H9 (cell line): Measurements from ENCODE around the gene KDM2A. TPM values are rescaled to one million over a fixed set of nuclear protein-coding genes. Genes with fewer than 3 reads are reported as not detected.
"Not testable (repeated sequence)": the region's sequence is repeated elsewhere in the genome, so short reads cannot be mapped to it uniquely, and the experiment has no call there.

Source experiments
- DNase-seq: peaks from one replicate; pipeline ENCODE4 v3.0.0-alpha.2; 2017
- H2AFZ ChIP-seq: one replicate; pipeline ENCODE4 v1.6.1; 2013; ENCODE audit warnings: mild to moderate bottlenecking, low read length, control low read depth, moderate library complexity
- H2AK5ac ChIP-seq: 2 replicates; pipeline ENCODE4 v1.6.1; 2013; ENCODE audit warnings: low read length, control low read depth, mixed read lengths; ENCODE audit not compliant: insufficient read length
- H2BK120ac ChIP-seq: one replicate; pipeline ENCODE4 v1.6.1; 2013; ENCODE audit warnings: low read depth, mild to moderate bottlenecking, low read length, control low read depth, inconsistent platforms; ENCODE audit not compliant: poor library complexity, severe bottlenecking
- H2BK12ac ChIP-seq: 2 replicates; pipeline ENCODE4 v1.6.1; 2013; ENCODE audit warnings: low read length, control low read depth, mixed read lengths, low read depth; ENCODE audit not compliant: insufficient read length
- H2BK15ac ChIP-seq: 2 replicates; pipeline ENCODE4 v1.6.1; 2013; ENCODE audit warnings: low read depth, low read length, control low read depth
- H2BK20ac ChIP-seq: one replicate; pipeline ENCODE4 v1.6.1; 2013; ENCODE audit warnings: low read depth, mild to moderate bottlenecking, low read length, control low read depth, inconsistent platforms; ENCODE audit not compliant: poor library complexity, severe bottlenecking
- H2BK5ac ChIP-seq: 2 replicates; pipeline ENCODE4 v1.6.1; 2013; ENCODE audit warnings: low read length, control low read depth, mixed read lengths; ENCODE audit not compliant: insufficient read length
- H3K14ac ChIP-seq: 2 replicates; pipeline ENCODE4 v1.6.1; 2013; ENCODE audit warnings: low read length, control low read depth; ENCODE audit not compliant: insufficient read depth
- H3K18ac ChIP-seq: 2 replicates; pipeline ENCODE4 v1.6.1; 2013; ENCODE audit warnings: low read depth, mild to moderate bottlenecking, mixed read lengths, low read length, control low read depth; ENCODE audit not compliant: insufficient read length
- H3K23ac ChIP-seq: 2 replicates; pipeline ENCODE4 v1.6.1; 2013; ENCODE audit warnings: low read length, control low read depth, mixed read lengths, low read depth; ENCODE audit not compliant: insufficient read length
- H3K23me2 ChIP-seq: 2 replicates; pipeline ENCODE4 v1.6.1; 2013; ENCODE audit warnings: low read depth, mild to moderate bottlenecking, mixed read lengths, low read length, control low read depth; ENCODE audit not compliant: insufficient read length, poor library complexity, severe bottlenecking
- H3K27ac ChIP-seq: 2 replicates; pipeline ENCODE4 v1.5.1; 2013; ENCODE audit warnings: low read length, control low read depth, mixed read lengths, low read depth; ENCODE audit not compliant: insufficient read length
- H3K27me3 ChIP-seq: 2 replicates; pipeline ENCODE4 v1.6.1; 2013; ENCODE audit warnings: low read length, control low read depth, inconsistent platforms; ENCODE audit not compliant: insufficient read depth
- H3K4ac ChIP-seq: 2 replicates; pipeline ENCODE4 v1.6.1; 2013; ENCODE audit warnings: low read depth, mild to moderate bottlenecking, control low read depth, inconsistent platforms, low read length, moderate library complexity
- H3K4me1 ChIP-seq: 2 replicates; pipeline ENCODE4 v1.6.1; 2013; ENCODE audit warnings: low read length, control low read depth, inconsistent platforms; ENCODE audit not compliant: insufficient read depth
- H3K4me2 ChIP-seq: 2 replicates; pipeline ENCODE4 v1.6.1; 2013; ENCODE audit warnings: low read length, control low read depth, mixed read lengths; ENCODE audit not compliant: insufficient read length, insufficient read depth
- H3K56ac ChIP-seq: 2 replicates; pipeline ENCODE4 v1.6.1; 2013; ENCODE audit warnings: low read depth, mild to moderate bottlenecking, mixed read lengths, low read length, control low read depth; ENCODE audit not compliant: insufficient read length
- H3K79me1 ChIP-seq: 2 replicates; pipeline ENCODE4 v1.6.1; 2013; ENCODE audit warnings: low read depth, mild to moderate bottlenecking, moderate library complexity, low read length, control low read depth, inconsistent platforms; ENCODE audit not compliant: insufficient read depth, poor library complexity, severe bottlenecking
- H3K79me2 ChIP-seq: 2 replicates; pipeline ENCODE4 v1.6.1; 2013; ENCODE audit warnings: low read length, control low read depth, inconsistent platforms; ENCODE audit not compliant: insufficient read depth
- H3K9ac ChIP-seq: 2 replicates; pipeline ENCODE4 v1.6.1; 2013; ENCODE audit warnings: low read length, control low read depth, mixed read lengths; ENCODE audit not compliant: insufficient read length; ENCODE audit errors: extremely low read depth
- H3K9me3 ChIP-seq: one replicate; pipeline ENCODE4 v1.6.1; 2013; ENCODE audit warnings: low read depth, low read length, inconsistent platforms; ENCODE audit not compliant: control insufficient read depth
- H3T11ph ChIP-seq: one replicate; pipeline ENCODE4 v1.6.1; 2013; ENCODE audit warnings: mild to moderate bottlenecking, low read length, control low read depth, inconsistent platforms
- H4K20me1 ChIP-seq: one replicate; pipeline ENCODE4 v1.6.1; 2013; ENCODE audit not compliant: control insufficient read depth, insufficient read length, insufficient read depth
- H4K5ac ChIP-seq: 2 replicates; pipeline ENCODE4 v1.6.1; 2013; ENCODE audit warnings: low read depth, mild to moderate bottlenecking, mixed read lengths, low read length, control low read depth; ENCODE audit not compliant: insufficient read length
- H4K8ac ChIP-seq: replicated peaks from 2 replicates; pipeline ENCODE4 v1.6.1; 2013; ENCODE audit warnings: low read length, control low read depth, mixed read lengths, low read depth; ENCODE audit not compliant: insufficient read length
- H4K91ac ChIP-seq: 2 replicates; pipeline ENCODE4 v1.6.1; 2013; ENCODE audit warnings: low read depth, mild to moderate bottlenecking, moderate library complexity, mixed read lengths, low read length, control low read depth; ENCODE audit not compliant: insufficient read length
- H3K27ac Mint-ChIP-seq, 3 experiments: 2 replicates in 2 of 3; 3 replicates in 1 of 3; pipeline ENCODE4 v1.8.0; 2020 to 2021; ENCODE audit warnings: mixed read lengths in 3 of 3, mild to moderate bottlenecking in 1 of 3, moderate library complexity in 1 of 3
- H3K27me3 Mint-ChIP-seq: 2 replicates; pipeline ENCODE4 v1.8.0; 2021; ENCODE audit warnings: low read depth, mild to moderate bottlenecking, moderate library complexity, mixed read lengths
- H3K36me3 Mint-ChIP-seq, 3 experiments: 2 replicates in 2 of 3; 3 replicates in 1 of 3; pipeline ENCODE4 v1.8.0; 2020 to 2021; ENCODE audit warnings: low read depth in 3 of 3, mixed read lengths in 3 of 3; ENCODE audit not compliant: insufficient read depth in 1 of 3
- H3K4me1 Mint-ChIP-seq, 2 experiments: 2 replicates each; pipeline ENCODE4 v1.8.0; 2020; ENCODE audit warnings: mixed read lengths in 2 of 2
- H3K4me3 Mint-ChIP-seq, 2 experiments: 2 replicates in 1 of 2; 3 replicates in 1 of 2; pipeline ENCODE4 v1.8.0; 2020 to 2021; ENCODE audit warnings: mild to moderate bottlenecking in 2 of 2, mixed read lengths in 2 of 2, moderate library complexity in 1 of 2
- H3K9me3 Mint-ChIP-seq, 2 experiments: 2 replicates in 1 of 2; 3 replicates in 1 of 2; pipeline ENCODE4 v1.8.0; 2020; ENCODE audit warnings: mild to moderate bottlenecking in 2 of 2, mixed read lengths in 2 of 2, moderate library complexity in 1 of 2
- WGBS: extraction: QIAGEN DNeasy Blood & Tissue Kit; methylation state at CpG from one replicate; pipeline ENCODE4 v1.1.7; 2013; ENCODE audit warnings: missing lambda C conversion rate, low lambda C conversion rate, mixed read lengths; ENCODE audit not compliant: insufficient read length; ENCODE audit errors: extremely low coverage; 5-methylcytosine and 5-hydroxymethylcytosine counted together
- total RNA-seq: library from RNA; stranded (reverse); gene quantifications from 2 replicates; pipeline ENCODE4 v1.2.1, GENCODE V29; 2021
- TF ChIP-seq, protein P1 (sequence below): fragments of 200-600 bp; sonication (generic); conservative IDR thresholded peaks from 3 replicates; pipeline ENCODE4 v1.8.0; 2021; ENCODE audit warnings: antibody characterized with exemption, mild to moderate bottlenecking

The KDM2A gene
- total RNA-seq, 1 experiment from 2014 or later = 85.9 TPM

DNA sequence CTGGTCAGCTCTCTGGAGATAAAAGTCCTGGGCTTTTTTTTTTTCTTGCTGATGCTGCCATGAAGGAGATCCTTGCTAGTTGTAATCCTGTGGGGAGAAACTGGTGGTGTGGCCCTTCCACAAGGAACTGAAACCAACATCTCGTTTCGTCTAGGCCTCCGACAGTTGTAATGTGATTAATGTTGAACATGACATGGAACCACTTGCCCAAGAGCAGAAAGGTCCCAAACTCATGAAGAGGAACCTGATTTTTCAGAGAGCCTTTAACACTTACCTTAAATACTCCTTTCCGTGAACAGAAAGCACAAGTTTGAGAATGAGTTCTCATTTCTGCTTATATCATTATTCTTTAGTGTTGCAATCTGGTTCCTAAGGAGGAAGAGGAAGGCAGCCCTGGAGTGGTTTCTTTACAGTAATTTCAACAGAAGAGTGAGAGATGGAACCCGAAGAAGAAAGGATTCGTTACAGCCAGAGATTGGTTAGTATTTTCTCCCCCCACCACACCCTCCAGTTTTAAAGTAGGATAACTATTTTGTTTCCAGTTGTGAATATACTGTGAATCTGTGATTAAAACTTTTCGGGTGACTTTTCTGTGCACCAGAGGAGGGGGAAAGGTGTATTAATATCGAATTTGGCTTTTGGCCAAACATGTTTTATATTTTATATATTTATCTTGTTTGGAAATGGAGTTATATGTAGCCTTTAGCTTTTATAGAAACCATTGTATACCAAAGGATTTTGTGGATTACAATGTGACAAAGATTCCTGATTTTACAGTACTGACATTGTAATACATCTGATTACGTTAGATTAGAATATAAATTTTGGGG is 2.0 kb downstream of the KDM2A start:
- Histone ChIP-seq H3K4ac (no peak overlapping the region), H3K18ac (no peak overlapping the region), H3K27ac (no peak overlapping the region), H3K79me1 (peaks cover 8% of the 10 kb centered on the region), H3T11ph (no peak overlapping the region), H4K91ac (no peak overlapping the region), H2BK5ac (no peak overlapping the region), H3K23ac (no peak overlapping the region), H3K14ac (no peak overlapping the region), H4K8ac (no peak overlapping the region), H2AFZ (no peak overlapping the region), H3K4me1 (no peaks in the 10 kb centered on the region), H3K79me2 (peaks cover 29% of the 10 kb centered on the region; the same call in 1 of the 2 replicates), H4K20me1 (no peaks in the 10 kb centered on the region), H3K23me2 (peaks cover 21% of the 10 kb centered on the region), H3K4me2 (peak overlapping the region; percentile 100), H4K5ac (no peak overlapping the region), H2BK15ac (no peak overlapping the region), H3K9ac (peak overlapping the region; percentile 84), H2BK12ac (no peak overlapping the region), H2BK120ac (no peak overlapping the region), H3K56ac (no peak overlapping the region), H3K9me3 (no peaks in the 10 kb centered on the region), H2BK20ac (no peak overlapping the region), H3K27me3 (no peaks in the 10 kb centered on the region), H2AK5ac (no peak overlapping the region)
- TF ChIP-seq, protein P1, sequence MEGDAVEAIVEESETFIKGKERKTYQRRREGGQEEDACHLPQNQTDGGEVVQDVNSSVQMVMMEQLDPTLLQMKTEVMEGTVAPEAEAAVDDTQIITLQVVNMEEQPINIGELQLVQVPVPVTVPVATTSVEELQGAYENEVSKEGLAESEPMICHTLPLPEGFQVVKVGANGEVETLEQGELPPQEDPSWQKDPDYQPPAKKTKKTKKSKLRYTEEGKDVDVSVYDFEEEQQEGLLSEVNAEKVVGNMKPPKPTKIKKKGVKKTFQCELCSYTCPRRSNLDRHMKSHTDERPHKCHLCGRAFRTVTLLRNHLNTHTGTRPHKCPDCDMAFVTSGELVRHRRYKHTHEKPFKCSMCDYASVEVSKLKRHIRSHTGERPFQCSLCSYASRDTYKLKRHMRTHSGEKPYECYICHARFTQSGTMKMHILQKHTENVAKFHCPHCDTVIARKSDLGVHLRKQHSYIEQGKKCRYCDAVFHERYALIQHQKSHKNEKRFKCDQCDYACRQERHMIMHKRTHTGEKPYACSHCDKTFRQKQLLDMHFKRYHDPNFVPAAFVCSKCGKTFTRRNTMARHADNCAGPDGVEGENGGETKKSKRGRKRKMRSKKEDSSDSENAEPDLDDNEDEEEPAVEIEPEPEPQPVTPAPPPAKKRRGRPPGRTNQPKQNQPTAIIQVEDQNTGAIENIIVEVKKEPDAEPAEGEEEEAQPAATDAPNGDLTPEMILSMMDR = no peak
- Mint-ChIP-seq H3K9me3 (peaks cover 0 to 2% of the 10 kb centered on the region in 2 experiments; a peak in 2 of 5 replicates), H3K4me1 (peaks cover 21 to 26% of the 10 kb centered on the region in 2 experiments), H3K27ac (peak overlapping the region; percentile 14 to 95 (median 57); a peak in 3 of 7 replicates), H3K4me3 (peak overlapping the region; percentile 96 to 99), H3K27me3 (no peaks in the 10 kb centered on the region), H3K36me3 (peaks cover 7 to 25% (median 19%) of the 10 kb centered on the region in 3 experiments; a peak in 6 of 7 replicates)
- no CpG with 5 or more reads among the region's 9 CpGs for WGBS
- no peak for DNase-seq

DNA sequence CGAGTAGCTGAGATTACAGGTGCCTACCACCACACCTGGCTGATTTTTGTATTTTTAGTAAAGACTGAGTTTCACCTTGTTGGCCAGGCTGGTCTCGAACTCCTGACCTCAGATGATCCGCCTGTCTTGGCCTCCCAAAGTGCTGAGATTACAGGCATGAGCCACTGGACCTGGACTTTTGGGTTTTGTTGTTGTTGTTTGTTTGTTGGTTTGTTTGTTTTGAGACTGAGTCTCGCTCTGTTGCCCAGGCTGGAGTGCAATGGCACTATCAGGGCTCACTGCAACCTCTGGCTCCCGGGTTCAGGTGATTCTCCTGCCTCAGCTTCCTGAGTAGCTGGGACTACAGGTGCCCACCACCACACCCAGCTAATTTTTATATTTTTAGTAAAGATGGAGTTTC is 4.7 kb downstream of the KDM2A start:
- no CpG with 5 or more reads among the region's 5 CpGs for WGBS
- DNase-seq, H2AFZ ChIP-seq, H3K27me3 Mint-ChIP-seq, H2BK12ac ChIP-seq, H2AK5ac ChIP-seq, H3K27me3 ChIP-seq, H2BK20ac ChIP-seq, H3K27ac Mint-ChIP-seq, H3K4me2 ChIP-seq, H4K8ac ChIP-seq, H3K9me3 ChIP-seq, H3K9ac ChIP-seq, H3K9me3 Mint-ChIP-seq, H3K4ac ChIP-seq, H3K56ac ChIP-seq, H3K27ac ChIP-seq, H2BK5ac ChIP-seq, H3K18ac ChIP-seq, H2BK120ac ChIP-seq, H3K4me3 Mint-ChIP-seq, H3K4me1 ChIP-seq, H3K14ac ChIP-seq, H2BK15ac ChIP-seq, H4K20me1 ChIP-seq, H3T11ph ChIP-seq, H4K5ac ChIP-seq, H3K23ac ChIP-seq, H4K91ac ChIP-seq: not testable (repeated sequence)
- Mint-ChIP-seq H3K4me1 (peaks cover 11 to 15% of the 10 kb centered on the region in 2 experiments), H3K36me3 (peaks cover 5 to 39% (median 29%) of the 10 kb centered on the region in 3 experiments; a peak in 5 of 7 replicates)
- Histone ChIP-seq H3K79me2 (peaks cover 38% of the 10 kb centered on the region; the same call in 1 of the 2 replicates), H3K23me2 (peaks cover 12% of the 10 kb centered on the region), H3K79me1 (peaks cover 15% of the 10 kb centered on the region)
